HUES48 (cell line): Measurements from ENCODE around the gene CDKN2A.
"Not testable (repeated sequence)": the region's sequence is repeated elsewhere in the genome, so short reads cannot be mapped to it uniquely, and the experiment has no call there.

ENCODE experiments used
- H3K27ac ChIP-seq: one replicate; pipeline ENCODE4 v1.7.0; 2013; ENCODE audit warnings: low read depth, low read length, inconsistent platforms
- H3K27me3 ChIP-seq: 2 replicates; pipeline ENCODE4 v1.6.1; 2013; ENCODE audit warnings: mild to moderate bottlenecking, low read length; ENCODE audit not compliant: control insufficient read depth, insufficient read depth
- H3K36me3 ChIP-seq: 2 replicates; pipeline ENCODE4 v1.6.1; 2013; ENCODE audit warnings: low read length; ENCODE audit not compliant: control insufficient read depth, insufficient read depth
- H3K4me1 ChIP-seq: 2 replicates; pipeline ENCODE4 v1.6.1; 2013; ENCODE audit warnings: mild to moderate bottlenecking, low read length; ENCODE audit not compliant: control insufficient read depth, insufficient read depth
- H3K4me3 ChIP-seq: 2 replicates; pipeline ENCODE4 v1.5.1; 2013; ENCODE audit warnings: mild to moderate bottlenecking, low read depth, low read length
- H3K9ac ChIP-seq: 2 replicates; pipeline ENCODE4 v1.6.1; 2013; ENCODE audit warnings: mild to moderate bottlenecking, low read depth, low read length, moderate library complexity
- H3K9me3 ChIP-seq: 2 replicates; pipeline ENCODE4 v1.6.1; 2013; ENCODE audit warnings: low read length; ENCODE audit not compliant: control insufficient read depth, insufficient read depth

The CDKN2A gene

GRCh38 chr9:21967169-21967568, 27.0 kb downstream of the CDKN2A start:
- H3K9me3 ChIP-seq: no peaks in the 10 kb centered on the region
- H3K36me3 ChIP-seq: no peaks in the 10 kb centered on the region
- no peak overlapping the region for H3K4me3 ChIP-seq
- H3K27ac ChIP-seq: no peak overlapping the region
- H3K4me1 ChIP-seq: peaks cover 22% of the 10 kb centered on the region
- H3K9ac ChIP-seq: no peak overlapping the region
- peaks cover 100% of the 10 kb centered on the region for H3K27me3 ChIP-seq

DNA sequence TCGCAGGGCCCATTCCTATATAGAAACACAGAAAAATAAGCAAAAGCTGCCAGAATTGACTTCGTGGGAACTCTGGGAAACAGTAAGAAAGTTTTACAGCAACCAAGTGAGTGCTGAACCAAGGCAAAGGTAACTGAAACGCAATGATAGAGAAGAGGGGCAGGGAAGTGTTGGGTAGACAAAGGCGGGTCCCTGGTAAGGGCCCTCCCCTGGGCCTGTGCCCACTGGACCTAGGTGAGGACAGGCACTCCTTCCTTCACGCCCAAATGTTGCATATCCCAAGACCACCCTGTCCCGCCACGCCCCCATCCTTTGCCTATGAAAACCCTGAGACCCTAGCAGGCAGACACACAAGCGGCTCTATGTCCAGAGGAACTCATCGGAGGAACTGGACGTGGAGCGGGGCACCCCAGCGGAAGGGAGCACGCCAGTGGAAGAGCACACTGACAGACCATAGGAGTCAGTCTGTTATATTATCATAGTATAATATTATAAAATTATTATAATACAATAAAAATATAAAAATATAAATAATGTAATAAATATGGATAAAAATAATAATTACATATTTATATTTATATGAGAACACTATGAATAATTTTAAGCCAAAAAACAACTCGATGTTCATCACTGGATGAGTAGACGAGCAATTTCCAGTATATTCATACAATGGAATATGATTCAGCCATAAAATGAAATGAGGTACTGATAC, 27.9 kb downstream of the CDKN2A start:
- H3K9ac ChIP-seq: no peak overlapping the region

DNA sequence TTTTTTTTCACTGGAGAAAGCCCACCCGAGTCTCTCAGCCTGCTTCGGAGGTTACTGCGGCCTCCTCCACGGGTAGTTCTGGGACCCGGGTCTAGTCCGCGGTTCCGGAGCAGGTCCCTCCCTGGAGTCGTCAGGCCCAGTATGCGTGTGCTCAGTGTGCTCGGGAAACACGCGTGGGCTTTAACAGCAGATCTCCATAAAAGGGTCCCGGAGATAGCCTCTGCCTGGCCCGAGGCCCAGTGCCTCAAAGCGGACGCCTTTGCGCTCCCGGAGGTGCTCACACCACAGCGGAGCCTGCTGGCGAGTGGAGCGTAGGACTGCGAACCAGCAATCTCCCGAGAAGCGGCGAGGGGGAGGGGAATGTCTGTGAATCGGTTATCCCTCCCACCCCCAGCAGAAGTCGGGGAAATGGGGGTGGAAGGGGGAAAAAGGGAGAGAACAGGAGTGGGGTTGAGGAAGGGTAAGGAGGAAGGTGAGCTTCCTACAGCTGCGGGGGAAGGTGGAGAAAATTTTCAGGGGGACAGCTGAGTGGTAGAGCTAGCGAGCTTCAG, 28.7 kb downstream of the CDKN2A start:
- Histone ChIP-seq H3K27ac (no peak overlapping the region), H3K9me3 (no peaks in the 10 kb centered on the region), H3K36me3 (no peaks in the 10 kb centered on the region), H3K4me1 (peaks cover 17% of the 10 kb centered on the region), H3K27me3 (peaks cover 93% of the 10 kb centered on the region), H3K4me3 (peak overlapping the region; percentile 55), H3K9ac (no peak overlapping the region)

More for the DNA sequence above, 27.9 kb downstream of the CDKN2A start:
- Histone ChIP-seq H3K4me1 (peaks cover 21% of the 10 kb centered on the region), H3K36me3 (no peaks in the 10 kb centered on the region), H3K9me3 (no peaks in the 10 kb centered on the region), H3K27ac (no peak overlapping the region), H3K4me3 (peak overlapping the region; percentile 17; the same call in 1 of the 2 replicates), H3K27me3 (peaks cover 100% of the 10 kb centered on the region)

DNA sequence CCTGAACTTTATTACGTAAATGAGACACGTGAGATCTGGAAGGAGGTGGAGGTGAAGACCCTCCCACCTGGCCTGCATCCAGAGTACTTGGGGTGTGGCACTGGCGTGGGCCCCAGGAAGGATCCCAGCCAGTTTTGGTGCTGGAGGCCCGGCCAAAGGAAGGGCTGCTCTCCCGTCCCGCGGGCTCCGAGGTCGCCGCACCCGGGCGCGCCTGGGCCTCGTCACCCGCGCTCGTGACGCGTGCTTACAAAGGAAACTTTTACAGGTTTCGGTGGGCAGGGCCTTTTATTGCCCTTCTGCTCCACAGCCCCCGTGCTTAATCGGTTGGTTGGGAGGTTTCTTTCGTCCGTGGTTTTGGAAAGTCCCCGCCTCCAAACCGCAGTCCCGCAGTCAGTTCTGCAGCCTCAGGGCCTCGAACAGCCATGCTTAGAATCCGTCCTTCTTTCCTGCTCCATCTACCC, 29.2 kb downstream of the CDKN2A start:
- H3K9me3 ChIP-seq: no peaks in the 10 kb centered on the region
- peaks cover 12% of the 10 kb centered on the region for H3K4me1 ChIP-seq
- H3K9ac ChIP-seq: no peak overlapping the region
- no peak overlapping the region for H3K27ac ChIP-seq
- no peaks in the 10 kb centered on the region for H3K36me3 ChIP-seq
- peak overlapping the region; percentile 55 for H3K4me3 ChIP-seq
- peaks cover 87% of the 10 kb centered on the region for H3K27me3 ChIP-seq

GRCh38 chr9:21961569-21961968, 32.6 kb downstream of the CDKN2A start:
- H3K9me3 ChIP-seq: no peaks in the 10 kb centered on the region
- no peak overlapping the region for H3K4me3 ChIP-seq
- no peak overlapping the region for H3K9ac ChIP-seq
- no peak overlapping the region for H3K27ac ChIP-seq
- no peaks in the 10 kb centered on the region for H3K36me3 ChIP-seq
- H3K4me1 ChIP-seq: peaks cover 6% of the 10 kb centered on the region; the same call in 1 of the 2 replicates
- peaks cover 54% of the 10 kb centered on the region for H3K27me3 ChIP-seq

DNA sequence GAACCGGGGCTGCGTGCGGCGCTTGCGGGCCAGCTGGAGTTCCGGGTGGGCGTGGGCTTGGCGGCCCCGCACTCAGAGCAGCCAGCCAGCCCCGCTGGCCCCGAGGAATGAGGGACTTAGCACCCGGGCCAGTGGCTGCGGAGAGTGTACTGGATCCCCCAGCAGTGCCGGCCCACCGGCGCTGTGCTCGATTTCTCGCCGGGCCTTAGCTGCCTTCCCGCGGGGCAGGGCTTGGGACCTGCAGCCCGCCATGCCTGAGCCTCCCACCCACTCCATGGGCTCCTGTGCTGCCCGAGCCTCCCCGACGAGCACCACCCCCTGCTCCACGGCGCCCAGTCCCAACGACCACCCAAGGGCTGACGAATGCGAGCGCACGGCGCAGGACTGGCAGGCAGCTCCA, 34.9 kb downstream of the CDKN2A start:
- H3K9me3 ChIP-seq, H3K9ac ChIP-seq, H3K4me1 ChIP-seq, H3K36me3 ChIP-seq, H3K4me3 ChIP-seq, H3K27ac ChIP-seq: not testable (repeated sequence)
- peaks cover 31% of the 10 kb centered on the region for H3K27me3 ChIP-seq

GRCh38 chr9:21958833-21959232, 35.4 kb downstream of the CDKN2A start:
- Histone ChIP-seq H3K27me3 (peaks cover 26% of the 10 kb centered on the region), H3K36me3 (no peaks in the 10 kb centered on the region), H3K4me3 (no peak overlapping the region), H3K9ac (no peak overlapping the region), H3K27ac (no peak overlapping the region), H3K9me3 (no peaks in the 10 kb centered on the region), H3K4me1 (no peaks in the 10 kb centered on the region)

DNA sequence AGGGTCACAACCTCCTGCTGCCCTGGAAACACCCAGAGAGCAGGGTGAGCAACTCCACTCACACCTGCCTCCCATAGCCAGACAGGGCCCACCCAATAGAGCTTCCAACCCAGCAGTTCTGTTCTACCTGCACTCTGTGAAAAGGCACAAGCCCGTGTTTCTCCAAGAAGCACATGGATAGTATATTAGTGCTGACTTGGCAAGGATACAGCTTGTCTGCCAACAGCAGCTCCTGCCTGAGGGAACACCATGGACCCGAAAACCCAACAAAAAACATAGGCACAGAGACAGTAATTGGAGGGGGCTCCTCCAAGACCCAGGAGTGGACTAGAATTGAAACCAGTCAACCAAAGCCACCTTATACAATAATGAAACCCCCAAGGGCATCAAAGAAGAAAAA, 48.6 kb downstream of the CDKN2A start:
- H3K4me3 ChIP-seq: no peak overlapping the region
- H3K9me3 ChIP-seq: no peaks in the 10 kb centered on the region
- no peaks in the 10 kb centered on the region for H3K36me3 ChIP-seq
- H3K4me1 ChIP-seq: no peaks in the 10 kb centered on the region
- no peak overlapping the region for H3K9ac ChIP-seq
- no peak overlapping the region for H3K27ac ChIP-seq
- H3K27me3 ChIP-seq: no peaks in the 10 kb centered on the region

- no peak overlapping the region for H3K9ac ChIP-seq
- H3K36me3 ChIP-seq: no peaks in the 10 kb centered on the region
- H3K9me3 ChIP-seq: no peaks in the 10 kb centered on the region
- H3K27me3 ChIP-seq: no peaks in the 10 kb centered on the region
- H3K27ac ChIP-seq: no peak overlapping the region
- H3K4me3 ChIP-seq: no peak overlapping the region
- no peaks in the 10 kb centered on the region for H3K4me1 ChIP-seq
These were observed 50.7 kb downstream of the CDKN2A start for GRCh38 chr9:21943464-21943863.

GRCh38 chr9:21941337-21941995, 52.7 kb downstream of the CDKN2A start:
- H3K27ac ChIP-seq: no peak overlapping the region
- no peak overlapping the region for H3K4me3 ChIP-seq
- H3K9me3 ChIP-seq: no peaks in the 10 kb centered on the region
- no peaks in the 10 kb centered on the region for H3K36me3 ChIP-seq
- no peaks in the 10 kb centered on the region for H3K27me3 ChIP-seq
- H3K9ac ChIP-seq: no peak overlapping the region
- H3K4me1 ChIP-seq: no peaks in the 10 kb centered on the region

DNA sequence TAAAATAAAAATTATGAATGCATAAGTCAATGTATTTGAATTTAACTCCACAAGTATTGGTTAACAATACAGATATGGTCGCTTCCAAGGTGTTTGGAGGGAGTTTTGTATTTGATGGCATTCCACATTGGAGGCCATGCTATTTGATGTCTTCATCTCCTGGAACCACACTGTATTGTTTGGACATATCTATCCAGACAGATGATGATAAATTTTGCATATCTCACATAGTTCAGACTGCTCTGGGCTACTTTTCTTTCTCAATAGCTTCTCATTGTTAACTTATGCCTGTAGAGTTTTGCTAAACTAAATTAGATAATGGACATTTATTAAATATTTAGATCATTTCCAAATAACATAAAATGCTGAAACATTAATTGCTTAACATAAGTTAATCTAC, 58.0 kb downstream of the CDKN2A start:
- no peak overlapping the region for H3K4me3 ChIP-seq
- H3K27ac ChIP-seq: no peak overlapping the region
- H3K27me3 ChIP-seq: no peaks in the 10 kb centered on the region
- peaks cover 33% of the 10 kb centered on the region for H3K4me1 ChIP-seq
- no peaks in the 10 kb centered on the region for H3K36me3 ChIP-seq
- no peak overlapping the region for H3K9ac ChIP-seq
- no peaks in the 10 kb centered on the region for H3K9me3 ChIP-seq
